Vagina (tissue), 1 donor: ENCODE measurements around the gene DNPEP. TPM values are rescaled to one million over a fixed set of nuclear protein-coding genes. Genes with fewer than 3 reads are reported as not detected.

ENCODE experiments used
- small RNA-seq: library from RNA; depleted of rRNA; stranded (forward); fragments of <200 nt; gene quantifications from one replicate; pipeline ENCODE3, GENCODE V24; 2016
- total RNA-seq: library from RNA; depleted of rRNA; stranded (reverse); fragments of >200 nt; gene quantifications from one replicate; pipeline ENCODE4 v1.2.3, GENCODE V29; 2016

Gene DNPEP
- total RNA-seq, 1 donor from 2014 or later, result 62.9 TPM

Small RNAs within 50 kb of the gene (small RNA-seq; reads per million reads assigned to genes)
- gene AC053503.3, result not detected

Other genes starting within 250 kb of the DNPEP start
- 17.7 TPM for gene NHEJ1, start 227.1 kb downstream of the DNPEP start, total RNA-seq
- 5.4 TPM for gene SLC23A3, start 217.9 kb downstream of the DNPEP start, total RNA-seq
- gene CNPPD1, start 211.0 kb downstream of the DNPEP start, total RNA-seq, result 32.2 TPM
- gene RETREG2, start 209.6 kb downstream of the DNPEP start, total RNA-seq, result 43.7 TPM
- gene ZFAND2B, start 181.1 kb downstream of the DNPEP start, total RNA-seq, result 52.1 TPM
- 23.8 TPM for gene ABCB6, start 169.0 kb downstream of the DNPEP start, total RNA-seq
- gene ATG9A, start 158.3 kb downstream of the DNPEP start, total RNA-seq, result 62.4 TPM
- gene ANKZF1, start 158.1 kb downstream of the DNPEP start, total RNA-seq, result 98.7 TPM
- gene GLB1L, start 142.5 kb downstream of the DNPEP start, total RNA-seq, result 22.8 TPM
- gene STK16, start 142.4 kb downstream of the DNPEP start, total RNA-seq, result 12.8 TPM
- not detected for gene TUBA4B, start 134.7 kb downstream of the DNPEP start, total RNA-seq
- gene TUBA4A, start 134.0 kb downstream of the DNPEP start, total RNA-seq, result 122 TPM
- 92.8 TPM for gene DNAJB2, start 108.5 kb downstream of the DNPEP start, total RNA-seq
- 7.6 TPM for gene PTPRN, start 78.5 kb downstream of the DNPEP start, total RNA-seq
- not detected for gene RESP18, start 55.2 kb downstream of the DNPEP start, total RNA-seq
- 883 TPM for gene DES, start 30.5 kb upstream of the DNPEP start, total RNA-seq
- 28.2 TPM for gene SPEG, start 46.9 kb upstream of the DNPEP start, total RNA-seq
- gene GMPPA, start 111.0 kb upstream of the DNPEP start, total RNA-seq, result 35.4 TPM
- not detected for gene ASIC4, start 126.6 kb upstream of the DNPEP start, total RNA-seq
- 41.5 TPM for gene CHPF, start 155.9 kb upstream of the DNPEP start, total RNA-seq
- 1.5 TPM for gene TMEM198, start 156.1 kb upstream of the DNPEP start, total RNA-seq
- gene OBSL1, start 183.6 kb upstream of the DNPEP start, total RNA-seq, result 53.0 TPM
- gene INHA, start 184.4 kb upstream of the DNPEP start, total RNA-seq, result 0.74 TPM
- 11.3 TPM for gene STK11IP, start 209.9 kb upstream of the DNPEP start, total RNA-seq
- gene SLC4A3, start 239.7 kb upstream of the DNPEP start, total RNA-seq, result 13.5 TPM